WERI-Rb-1 (cell line): Measurements from ENCODE around the gene HIVEP3.

Experiments used
- DNase-seq: peaks from one replicate; pipeline ENCODE4 v3.0.0-alpha.2; 2020
- H3K27ac ChIP-seq: fragments of 250-450 bp; sonication (Bioruptor Pico); 2 replicates; pipeline ENCODE4 v1.5.1; 2020; ENCODE audit warnings: mild to moderate bottlenecking, moderate library complexity
- H3K27me3 ChIP-seq: fragments of 250-450 bp; sonication (Bioruptor Pico); 2 replicates; pipeline ENCODE4 v1.5.1; 2021; ENCODE audit warnings: mild to moderate bottlenecking, low read depth, moderate library complexity; ENCODE audit not compliant: insufficient read depth, severe bottlenecking
- H3K36me3 ChIP-seq: fragments of 250-450 bp; sonication (Bioruptor Pico); 2 replicates; pipeline ENCODE4 v1.5.1; 2020; ENCODE audit warnings: mild to moderate bottlenecking, moderate library complexity
- H3K4me3 ChIP-seq: 2 replicates; pipeline ENCODE4 v1.5.1; 2011; ENCODE audit warnings: low read depth, mild to moderate bottlenecking, control low read depth, low read length
- H3K9me3 ChIP-seq: fragments of 250-450 bp; sonication (Bioruptor Pico); 2 replicates; pipeline ENCODE4 v1.5.1; 2021; ENCODE audit warnings: mild to moderate bottlenecking, moderate library complexity; ENCODE audit not compliant: severe bottlenecking
- CTCF ChIP-seq: IDR thresholded peaks from 2 replicates; pipeline ENCODE4 v1.5.1; 2011; ENCODE audit warnings: low read depth, mild to moderate bottlenecking, control low read depth, inconsistent platforms, low read length

Gene HIVEP3

GRCh38 chr1:41920658-41921057, 1.9 kb upstream of the HIVEP3 start:
- DNase-seq = no peak
- Histone ChIP-seq H3K27me3 (no peaks in the 10 kb centered on the region), H3K36me3 (no peaks in the 10 kb centered on the region), H3K9me3 (peaks cover 7% of the 10 kb centered on the region), H3K27ac (no peak overlapping the region), H3K4me3 (no peak overlapping the region)
- no peak for TF ChIP-seq CTCF

GRCh38 chr1:41919764-41920397, 1.2 kb upstream of the HIVEP3 start:
- peaks cover 7% of the 10 kb centered on the region for H3K9me3 ChIP-seq
- no peak overlapping the region for H3K27ac ChIP-seq
- DNase-seq = peak; percentile 33
- no peaks in the 10 kb centered on the region for H3K36me3 ChIP-seq
- peak overlapping the region; percentile 25 for H3K4me3 ChIP-seq
- H3K27me3 ChIP-seq = no peaks in the 10 kb centered on the region
- TF ChIP-seq CTCF = no peak

- H3K27me3 ChIP-seq = no peaks in the 10 kb centered on the region
- DNase-seq = no peak
- no peaks in the 10 kb centered on the region for H3K36me3 ChIP-seq
- H3K27ac ChIP-seq = no peak overlapping the region
- no peak overlapping the region for H3K4me3 ChIP-seq
- no peak for TF ChIP-seq CTCF
- H3K9me3 ChIP-seq = peaks cover 7% of the 10 kb centered on the region
Measured at GRCh38 chr1:41919131-41919530, 409 bp upstream of the HIVEP3 start.

- H3K4me3 ChIP-seq = peak overlapping the region; percentile 75
- H3K27ac ChIP-seq = no peak overlapping the region
- TF ChIP-seq CTCF = no peak
- H3K36me3 ChIP-seq = no peaks in the 10 kb centered on the region
- H3K27me3 ChIP-seq = no peaks in the 10 kb centered on the region
- peaks cover 5% of the 10 kb centered on the region for H3K9me3 ChIP-seq
- DNase-seq = peak; percentile 59
Measured at GRCh38 chr1:41917835-41918449, 780 bp downstream of the HIVEP3 start.

GRCh38 chr1:41917076-41917475, 1.6 kb downstream of the HIVEP3 start:
- Histone ChIP-seq H3K27ac (no peak overlapping the region), H3K9me3 (peaks cover 5% of the 10 kb centered on the region), H3K36me3 (no peaks in the 10 kb centered on the region), H3K4me3 (no peak overlapping the region), H3K27me3 (no peaks in the 10 kb centered on the region)
- no peak for DNase-seq
- TF ChIP-seq CTCF = no peak
